Panc1 (cell line): ENCODE measurements around the gene UBAC1.

Experiments
- TCF7L2 ChIP-seq: IDR thresholded peaks from 2 replicates; pipeline ENCODE4 v1.6.1; 2011; ENCODE audit warnings: mild to moderate bottlenecking, low read depth, low read length, inconsistent platforms
- TF ChIP-seq, protein P1 (sequence below): fragments of 450-650 bp; IDR thresholded peaks from 2 replicates; pipeline ENCODE4 v1.5.1; 2017; ENCODE audit warnings: mild to moderate bottlenecking

DNA sequence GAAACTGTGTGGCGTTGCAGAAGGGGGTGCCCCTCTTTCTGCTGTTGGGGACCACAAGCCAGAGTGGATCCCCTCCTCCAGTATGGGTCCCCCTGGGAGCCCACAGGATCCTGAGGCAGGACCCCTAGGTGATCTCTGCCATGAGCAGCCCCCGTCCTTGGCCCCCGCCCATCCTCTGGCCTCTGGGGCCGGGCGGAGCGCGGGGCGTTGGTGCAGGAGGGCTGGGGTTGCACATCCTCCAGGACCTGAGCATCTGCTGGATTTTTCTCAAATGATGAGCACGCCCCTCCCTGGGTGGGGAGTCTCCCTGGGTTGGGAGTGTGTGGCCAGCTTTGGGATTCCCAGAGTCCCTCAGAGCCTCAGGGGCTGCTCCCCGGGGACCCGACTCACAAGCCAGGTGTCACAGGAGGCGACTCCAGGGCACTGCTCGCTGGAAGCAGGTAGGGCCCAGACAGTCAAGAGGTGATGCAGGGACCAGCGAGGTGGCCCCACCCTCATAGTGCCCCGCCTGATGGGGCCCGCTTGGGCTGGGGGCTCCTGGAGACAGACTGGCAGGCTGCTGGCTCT is 26.7 kb upstream of the UBAC1 start:
- TF ChIP-seq, protein P1, sequence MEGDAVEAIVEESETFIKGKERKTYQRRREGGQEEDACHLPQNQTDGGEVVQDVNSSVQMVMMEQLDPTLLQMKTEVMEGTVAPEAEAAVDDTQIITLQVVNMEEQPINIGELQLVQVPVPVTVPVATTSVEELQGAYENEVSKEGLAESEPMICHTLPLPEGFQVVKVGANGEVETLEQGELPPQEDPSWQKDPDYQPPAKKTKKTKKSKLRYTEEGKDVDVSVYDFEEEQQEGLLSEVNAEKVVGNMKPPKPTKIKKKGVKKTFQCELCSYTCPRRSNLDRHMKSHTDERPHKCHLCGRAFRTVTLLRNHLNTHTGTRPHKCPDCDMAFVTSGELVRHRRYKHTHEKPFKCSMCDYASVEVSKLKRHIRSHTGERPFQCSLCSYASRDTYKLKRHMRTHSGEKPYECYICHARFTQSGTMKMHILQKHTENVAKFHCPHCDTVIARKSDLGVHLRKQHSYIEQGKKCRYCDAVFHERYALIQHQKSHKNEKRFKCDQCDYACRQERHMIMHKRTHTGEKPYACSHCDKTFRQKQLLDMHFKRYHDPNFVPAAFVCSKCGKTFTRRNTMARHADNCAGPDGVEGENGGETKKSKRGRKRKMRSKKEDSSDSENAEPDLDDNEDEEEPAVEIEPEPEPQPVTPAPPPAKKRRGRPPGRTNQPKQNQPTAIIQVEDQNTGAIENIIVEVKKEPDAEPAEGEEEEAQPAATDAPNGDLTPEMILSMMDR = no peak
- TF ChIP-seq TCF7L2 = no peak
